ENCODE measurements around the gene PLA1A.
A peak's percentile ranks its signal among the peaks of the same experiment; 100 is the strongest.

PLA1A gene

GRCh38 chr3:119630880-119631329 lies 33.2 kb downstream of the PLA1A start:
- H3K9me3 Mint-ChIP-seq = no peaks in the 10 kb centered on the region
- H3K4me1 Mint-ChIP-seq = no peaks in the 10 kb centered on the region
- no peaks in the 10 kb centered on the region for H3K36me3 Mint-ChIP-seq (ENCODE audit: low read depth)
- H3K27me3 Mint-ChIP-seq (ENCODE audit: low read depth) = peaks cover 3% of the 10 kb centered on the region
- peak overlapping the region in 1 of 3 experiments; percentile 24 for H3K27ac Mint-ChIP-seq
- TF ChIP-seq CTCF (IDR thresholded peaks at IDR 0.05; ENCODE audit: unreplicated experiment in 3 of 3) = no peak
- H3K4me3 Mint-ChIP-seq = no peak overlapping the region

GRCh38 chr3:119631516-119631915 lies 33.8 kb downstream of the PLA1A start:
- Mint-ChIP-seq H3K4me3 (no peak overlapping the region), H3K4me1 (no peaks in the 10 kb centered on the region), H3K9me3 (no peaks in the 10 kb centered on the region), H3K27ac (peak overlapping the region in 1 of 3 experiments; percentile 40), H3K36me3 (ENCODE audit: low read depth) (no peaks in the 10 kb centered on the region), H3K27me3 (ENCODE audit: low read depth) (peaks cover 3% of the 10 kb centered on the region)
- TF ChIP-seq CTCF (IDR thresholded peaks at IDR 0.05; ENCODE audit: unreplicated experiment in 3 of 3) = no peak

GRCh38 chr3:119632216-119632615 lies 34.5 kb downstream of the PLA1A start:
- Mint-ChIP-seq H3K27ac (no peak overlapping the region), H3K27me3 (ENCODE audit: low read depth) (peaks cover 3% of the 10 kb centered on the region), H3K4me1 (peaks cover 3% of the 10 kb centered on the region), H3K4me3 (no peak overlapping the region), H3K36me3 (ENCODE audit: low read depth) (no peaks in the 10 kb centered on the region), H3K9me3 (no peaks in the 10 kb centered on the region)
- TF ChIP-seq CTCF (IDR thresholded peaks at IDR 0.05; ENCODE audit: unreplicated experiment in 3 of 3) = no peak

- peaks cover 3% of the 10 kb centered on the region for H3K27me3 Mint-ChIP-seq (ENCODE audit: low read depth)
These were observed 35.1 kb downstream of the PLA1A start for GRCh38 chr3:119632829-119633228.

GRCh38 chr3:119635719-119636118 lies 38.0 kb downstream of the PLA1A start:
- peaks cover 18% of the 10 kb centered on the region for H3K4me1 Mint-ChIP-seq
- no peaks in the 10 kb centered on the region for H3K36me3 Mint-ChIP-seq (ENCODE audit: low read depth)
- no peaks in the 10 kb centered on the region for H3K9me3 Mint-ChIP-seq
- no peak overlapping the region for H3K27ac Mint-ChIP-seq
- no peak for TF ChIP-seq CTCF (IDR thresholded peaks at IDR 0.05; ENCODE audit: unreplicated experiment in 3 of 3)
- H3K4me3 Mint-ChIP-seq = no peak overlapping the region
- H3K27me3 Mint-ChIP-seq (ENCODE audit: low read depth) = no peaks in the 10 kb centered on the region

More at GRCh38 chr3:119632829-119633228, 35.1 kb downstream of the PLA1A start:
- H3K4me3 Mint-ChIP-seq = no peak overlapping the region
- TF ChIP-seq CTCF (IDR thresholded peaks at IDR 0.05; ENCODE audit: unreplicated experiment in 3 of 3) = no peak
- H3K4me1 Mint-ChIP-seq = peaks cover 7% of the 10 kb centered on the region
- H3K36me3 Mint-ChIP-seq (ENCODE audit: low read depth) = no peaks in the 10 kb centered on the region
- no peak overlapping the region for H3K27ac Mint-ChIP-seq
- no peaks in the 10 kb centered on the region for H3K9me3 Mint-ChIP-seq

- Mint-ChIP-seq H3K36me3 (ENCODE audit: low read depth) (peaks cover 2% of the 10 kb centered on the region), H3K27ac (peak overlapping the region in 1 of 3 experiments; percentile 55)
- no peak for TF ChIP-seq CTCF (IDR thresholded peaks at IDR 0.05; ENCODE audit: unreplicated experiment in 3 of 3)
These were observed 38.6 kb downstream of the PLA1A start for GRCh38 chr3:119636249-119636648.

More at GRCh38 chr3:119636249-119636648, 38.6 kb downstream of the PLA1A start:
- Mint-ChIP-seq H3K4me1 (peaks cover 18% of the 10 kb centered on the region), H3K4me3 (no peak overlapping the region), H3K27me3 (ENCODE audit: low read depth) (no peaks in the 10 kb centered on the region), H3K9me3 (no peaks in the 10 kb centered on the region)

Data from nephron (organoid).